Renal cortex interstitium (tissue), 3 donors: ENCODE results near the gene CD19. TPM values are rescaled to one million over a fixed set of nuclear protein-coding genes. Genes with fewer than 3 reads are reported as not detected.

ENCODE experiments used
- polyA plus RNA-seq, 3 donors: library from polyadenylated mRNA; unstranded; fragments of 120-200 nt; gene quantifications; one replicate each; pipeline ENCODE4 v1.2.1, GENCODE V29; 2013; ENCODE audit not compliant: insufficient read length in 3 of 3

The CD19 gene
- polyA plus RNA-seq, 3 donors = 3.2 to 5.4 (median 4.7) TPM

Other genes with a start within 250 kb of the CD19 start
- gene EIF3C, start 220.5 kb upstream of the CD19 start, polyA plus RNA-seq = 100 to 1,000 TPM; 604 to 643 (median 631) TPM
- 1 to 10 TPM; 1.3 to 2.4 (median 1.7) TPM for gene NPIPB9, start 180.2 kb upstream of the CD19 start, polyA plus RNA-seq
- gene ATXN2L, start 109.0 kb upstream of the CD19 start, polyA plus RNA-seq = 100 to 1,000 TPM in 2 of 3 donors, 10 to 100 TPM in 1; 84.8 to 148 (median 129) TPM
- 100 to 1,000 TPM; 196 to 229 (median 212) TPM for gene TUFM, start 85.6 kb upstream of the CD19 start, polyA plus RNA-seq
- 10 to 100 TPM; 57.3 to 84.7 (median 68.5) TPM for gene SH2B1, start 68.1 kb upstream of the CD19 start, polyA plus RNA-seq
- gene ATP2A1, start 53.5 kb upstream of the CD19 start, polyA plus RNA-seq = 1 to 10 TPM; 4.6 to 4.9 (median 4.8) TPM
- gene RABEP2, start 6.7 kb upstream of the CD19 start, polyA plus RNA-seq = 10 to 100 TPM; 17.5 to 30.7 (median 26.0) TPM
- gene NFATC2IP, start 19.0 kb downstream of the CD19 start, polyA plus RNA-seq = 10 to 100 TPM; 39.1 to 78.6 (median 48.2) TPM
- 10 to 100 TPM; 36.0 to 52.5 (median 50.9) TPM for gene SPNS1, start 42.8 kb downstream of the CD19 start, polyA plus RNA-seq
- gene LAT, start 53.1 kb downstream of the CD19 start, polyA plus RNA-seq = 1 to 10 TPM; 5.3 to 9.3 (median 6.7) TPM